HG03442 (cell line): ENCODE measurements around the gene ENAM.
"Not testable (repeated sequence)": the region's sequence is repeated elsewhere in the genome, so short reads cannot be mapped to it uniquely, and the experiment has no call there.

Experiments
- ATAC-seq: cut with Tn5 transposase; IDR thresholded peaks from one replicate; pipeline ENCODE4 v1.9.1; 2021; ENCODE audit warnings: mild to moderate bottlenecking, moderate library complexity; ENCODE audit not compliant: unreplicated experiment

ENAM gene

GRCh38 chr4:70676554-70677090 lies 48.1 kb downstream of the ENAM start:
- no peak for ATAC-seq

GRCh38 chr4:70678383-70678999 lies 49.9 kb downstream of the ENAM start:
- peak; percentile 81 for ATAC-seq

- no peak for ATAC-seq
These were observed 52.4 kb downstream of the ENAM start for GRCh38 chr4:70680934-70681333.

- ATAC-seq: peak; percentile 37
These were observed 53.2 kb downstream of the ENAM start for GRCh38 chr4:70681704-70682103.

GRCh38 chr4:70682142-70682541 lies 53.6 kb downstream of the ENAM start:
- ATAC-seq: not testable (repeated sequence)

GRCh38 chr4:70687392-70687791 lies 58.8 kb downstream of the ENAM start:
- ATAC-seq: no peak

- ATAC-seq: peak; percentile 93
These were observed 59.6 kb downstream of the ENAM start, which contains the start of gene UTP3 for GRCh38 chr4:70687821-70688794. Gene UTP3 (plus strand): TSS chr4:70688532. CDS start chr4:70688678, 146 bp downstream.

- ATAC-seq: no peak
These were observed 60.3 kb downstream of the ENAM start for GRCh38 chr4:70688795-70689231.

GRCh38 chr4:70691661-70692060 lies 63.1 kb downstream of the ENAM start:
- ATAC-seq: no peak

- ATAC-seq: not testable (repeated sequence)
These were observed 66.1 kb downstream of the ENAM start for GRCh38 chr4:70694633-70695032.
